RPMI7951 (cell line): ENCODE measurements around the gene OR52R1. TPM values are rescaled to one million over a fixed set of nuclear protein-coding genes. Genes with fewer than 3 reads are reported as not detected.

Experiments used
- total RNA-seq: library from RNA; depleted of rRNA; stranded (reverse); fragments of >200 nt; shearing (Covaris generic); gene quantifications from 2 replicates; pipeline ENCODE4 v1.2.3, GENCODE V29; 2014; rRNA removed

OR52R1 gene
- total RNA-seq, 1 experiment from 2014 or later: not detected

Other genes starting within 250 kb of the OR52R1 start
- not detected in 2 replicates for gene OR52I2, start 222.6 kb downstream of the OR52R1 start, total RNA-seq
- not detected in 2 replicates for gene OR52I1, start 210.3 kb downstream of the OR52R1 start, total RNA-seq
- gene TRIM68, start 196.1 kb downstream of the OR52R1 start, total RNA-seq: 4.9 and 5.4 TPM in 2 replicates
- gene OR51D1, start 166.9 kb downstream of the OR52R1 start, total RNA-seq: not detected in 2 replicates
- not detected in 2 replicates for gene OR51E1, start 160.4 kb downstream of the OR52R1 start, total RNA-seq
- not detected in 2 replicates for gene OR51E2, start 106.5 kb downstream of the OR52R1 start, total RNA-seq
- gene MMP26, start 99.6 kb downstream of the OR52R1 start, total RNA-seq: not detected in 2 replicates
- not detected in 2 replicates for gene OR51F1, start 34.4 kb downstream of the OR52R1 start, total RNA-seq
- not detected in 2 replicates for gene OR51F2, start 16.9 kb upstream of the OR52R1 start, total RNA-seq
- gene OR51S1, start 44.8 kb upstream of the OR52R1 start, total RNA-seq: not detected in 2 replicates
- gene OR51T1, start 77.5 kb upstream of the OR52R1 start, total RNA-seq: not detected in 2 replicates
- gene OR51A7, start 99.4 kb upstream of the OR52R1 start, total RNA-seq: not detected in 2 replicates
- gene OR51G2, start 115.0 kb upstream of the OR52R1 start, total RNA-seq: not detected in 2 replicates
- gene OR51G1, start 120.0 kb upstream of the OR52R1 start, total RNA-seq: not detected in 2 replicates
- gene OR51A4, start 143.2 kb upstream of the OR52R1 start, total RNA-seq: not detected in 2 replicates
- gene OR51A2, start 151.3 kb upstream of the OR52R1 start, total RNA-seq: not detected in 2 replicates
- gene OR51L1, start 190.5 kb upstream of the OR52R1 start, total RNA-seq: not detected in 2 replicates
- not detected in 2 replicates for gene OR52J3, start 242.1 kb upstream of the OR52R1 start, total RNA-seq